Calu3 (cell line): Measurements from ENCODE around the gene STAT2. TPM values are rescaled to one million over a fixed set of nuclear protein-coding genes. Genes with fewer than 3 reads are reported as not detected.
"Not testable (repeated sequence)": the region's sequence is repeated elsewhere in the genome, so short reads cannot be mapped to it uniquely, and the experiment has no call there.

Experiments used
- Bru-seq: library from RNA; stranded (reverse); fragments of 400-500 nt; gene quantifications from one replicate; lab custom pipeline; 2021; lab: Mats Ljungman, UMichigan
- BruChase-seq, 2 experiments: library from RNA; stranded (reverse); fragments of 400-500 nt; gene quantifications; one replicate each; lab custom pipeline; 2021; lab: Mats Ljungman, UMichigan
- BruUV-seq: library from RNA; stranded (reverse); fragments of 400-500 nt; replicated peaks from 2 replicates; lab custom pipeline; 2021; lab: Mats Ljungman, UMichigan
- CTCF ChIA-PET: fragments of 300-600 bp; sonication (Branson Sonifier 250); formaldehyde crosslinking; loops from one replicate; lab custom pipeline; 2022; ENCODE audit warnings: antibody characterized with exemption; lab: Charles Lee
- DNase-seq: peaks from one replicate; pipeline ENCODE4 v3.0.0; 2022
- H3K27ac Mint-ChIP-seq: one replicate; pipeline ENCODE4 v1.8.0; 2022; ENCODE audit warnings: mixed read lengths; ENCODE audit not compliant: unreplicated experiment
- H3K27me3 Mint-ChIP-seq: one replicate; pipeline ENCODE4 v1.8.0; 2022; ENCODE audit warnings: mixed read lengths; ENCODE audit not compliant: unreplicated experiment
- H3K36me3 Mint-ChIP-seq: one replicate; pipeline ENCODE4 v1.8.0; 2022; ENCODE audit warnings: mild to moderate bottlenecking, moderate library complexity, mixed read lengths; ENCODE audit not compliant: insufficient read depth, unreplicated experiment
- H3K4me1 Mint-ChIP-seq: one replicate; pipeline ENCODE4 v1.8.0; 2022; ENCODE audit warnings: mild to moderate bottlenecking, low read depth, mixed read lengths; ENCODE audit not compliant: unreplicated experiment
- H3K4me3 Mint-ChIP-seq: one replicate; pipeline ENCODE4 v1.8.0; 2022; ENCODE audit warnings: mild to moderate bottlenecking, low read depth, moderate library complexity, mixed read lengths; ENCODE audit not compliant: unreplicated experiment
- H3K9me3 Mint-ChIP-seq: one replicate; pipeline ENCODE4 v1.8.0; 2022; ENCODE audit warnings: low read depth, mixed read lengths; ENCODE audit not compliant: unreplicated experiment
- intact Hi-C: fragments of 100-400 bp; cut with micrococcal nuclease; formaldehyde crosslinking; loops from one replicate; pipeline ENCODE4 v1.10.0; 2022; ENCODE audit not compliant: unreplicated experiment
- long read RNA-seq: library from polyadenylated mRNA; stranded (forward); transcript quantifications from one replicate; pipeline ENCODE4 v2.0.0, GENCODE V29; 2022
- total RNA-seq: library from RNA; stranded (reverse); gene quantifications from 2 replicates; pipeline ENCODE4 v1.2.3, GENCODE V29; 2022
- TF ChIP-seq, protein P1 (sequence below): fragments of 200-600 bp; IDR thresholded peaks from one replicate; pipeline ENCODE4 v1.8.0; 2022; ENCODE audit warnings: antibody characterized with exemption; ENCODE audit not compliant: unreplicated experiment

STAT2 gene
- 127 and 214 TPM in 2 replicates for total RNA-seq
- percentile 87 among the genes with signal in this experiment for Bru-seq, nascent RNA
- BruChase-seq, experiment 1, labeled RNA remaining after a 6-hour chase, result percentile 93 among the genes with signal in this experiment
- percentile 92 among the genes with signal in this experiment for BruChase-seq, experiment 2, labeled RNA remaining after a 2-hour chase
- long read RNA-seq, partial matches to known transcripts, result 10 of 22 reads
- long read RNA-seq, other reads (novel, unspliced or antisense), result 12 of 22 reads

DNA sequence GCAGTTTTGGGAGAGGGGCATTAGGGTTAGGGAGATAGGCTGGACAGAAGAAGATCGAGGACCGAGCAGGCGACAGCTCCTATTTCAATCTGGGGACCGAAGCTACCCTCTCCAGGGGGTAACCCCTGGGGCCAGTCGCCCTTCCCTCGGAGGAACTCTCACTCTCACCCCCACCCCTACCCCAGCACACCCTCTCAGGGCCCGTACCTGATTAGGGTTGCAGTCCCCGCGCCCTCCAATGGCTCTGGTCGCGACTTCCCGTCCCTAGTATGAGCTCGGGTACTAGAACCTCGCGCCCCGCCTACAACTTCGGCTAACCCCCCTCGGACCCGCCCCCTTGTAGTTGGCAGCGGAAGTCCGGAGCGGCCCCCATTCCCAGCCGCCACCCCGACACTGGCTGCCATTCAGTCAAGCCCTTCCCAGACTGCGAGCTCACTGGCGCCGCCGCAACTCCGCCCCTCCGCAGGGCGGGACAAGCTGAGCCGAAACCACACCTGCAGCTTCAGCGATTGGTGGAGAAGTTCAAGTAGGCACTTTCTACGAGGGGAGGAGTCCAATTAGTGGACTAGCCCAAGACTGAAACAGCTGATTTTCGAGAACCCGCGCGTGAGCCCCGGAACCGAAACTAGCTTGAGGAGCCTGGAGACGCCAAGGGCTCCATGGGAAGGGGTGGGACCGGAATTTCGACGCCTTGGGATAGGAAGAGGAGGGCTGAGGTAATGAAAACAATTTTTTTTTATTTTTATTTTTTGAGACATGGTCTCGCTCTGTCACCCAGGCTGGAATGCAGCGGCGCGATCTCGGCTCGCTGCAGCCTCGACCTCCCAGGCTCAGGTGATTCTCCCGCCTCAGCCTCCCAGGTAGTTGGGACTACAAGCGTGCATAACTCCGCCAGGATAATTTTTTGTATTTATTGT is at the start of gene STAT2:
Gene STAT2, minus strand, starts transcription at position 257 of the 917 bp plus-strand sequence. CDS start 3,536 bp downstream, outside the sequence.
- CTCF ChIA-PET, result interaction anchor here (0.5 to 2.8 kb wide), 12 partner anchors 14 to 363 kb away, joined by 3 to 20 read pairs (median 3); partner anchors contain the start of genes CNPY2, ESYT1, PAN2 and RNF41
- peaks cover 8% of the 10 kb centered on the region for H3K4me1 Mint-ChIP-seq
- DNase-seq, result peak; percentile 99
- intact Hi-C loops, result loop anchor here (10.0 kb wide), 1 partner anchor 105 kb away; the partner anchor contains the start of gene SPRYD4
- no peaks in the 10 kb centered on the region for H3K27me3 Mint-ChIP-seq
- TF ChIP-seq, protein P1, sequence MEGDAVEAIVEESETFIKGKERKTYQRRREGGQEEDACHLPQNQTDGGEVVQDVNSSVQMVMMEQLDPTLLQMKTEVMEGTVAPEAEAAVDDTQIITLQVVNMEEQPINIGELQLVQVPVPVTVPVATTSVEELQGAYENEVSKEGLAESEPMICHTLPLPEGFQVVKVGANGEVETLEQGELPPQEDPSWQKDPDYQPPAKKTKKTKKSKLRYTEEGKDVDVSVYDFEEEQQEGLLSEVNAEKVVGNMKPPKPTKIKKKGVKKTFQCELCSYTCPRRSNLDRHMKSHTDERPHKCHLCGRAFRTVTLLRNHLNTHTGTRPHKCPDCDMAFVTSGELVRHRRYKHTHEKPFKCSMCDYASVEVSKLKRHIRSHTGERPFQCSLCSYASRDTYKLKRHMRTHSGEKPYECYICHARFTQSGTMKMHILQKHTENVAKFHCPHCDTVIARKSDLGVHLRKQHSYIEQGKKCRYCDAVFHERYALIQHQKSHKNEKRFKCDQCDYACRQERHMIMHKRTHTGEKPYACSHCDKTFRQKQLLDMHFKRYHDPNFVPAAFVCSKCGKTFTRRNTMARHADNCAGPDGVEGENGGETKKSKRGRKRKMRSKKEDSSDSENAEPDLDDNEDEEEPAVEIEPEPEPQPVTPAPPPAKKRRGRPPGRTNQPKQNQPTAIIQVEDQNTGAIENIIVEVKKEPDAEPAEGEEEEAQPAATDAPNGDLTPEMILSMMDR, result no peak
- no TSS peak for BruUV-seq
- peak within 1 kb of the TSS; percentile 63 for H3K27ac Mint-ChIP-seq
- peaks cover 41% of the 10 kb centered on the region for H3K36me3 Mint-ChIP-seq
- peak within 1 kb of the TSS; percentile 89 for H3K4me3 Mint-ChIP-seq
- no peaks in the 10 kb centered on the region for H3K9me3 Mint-ChIP-seq

DNA sequence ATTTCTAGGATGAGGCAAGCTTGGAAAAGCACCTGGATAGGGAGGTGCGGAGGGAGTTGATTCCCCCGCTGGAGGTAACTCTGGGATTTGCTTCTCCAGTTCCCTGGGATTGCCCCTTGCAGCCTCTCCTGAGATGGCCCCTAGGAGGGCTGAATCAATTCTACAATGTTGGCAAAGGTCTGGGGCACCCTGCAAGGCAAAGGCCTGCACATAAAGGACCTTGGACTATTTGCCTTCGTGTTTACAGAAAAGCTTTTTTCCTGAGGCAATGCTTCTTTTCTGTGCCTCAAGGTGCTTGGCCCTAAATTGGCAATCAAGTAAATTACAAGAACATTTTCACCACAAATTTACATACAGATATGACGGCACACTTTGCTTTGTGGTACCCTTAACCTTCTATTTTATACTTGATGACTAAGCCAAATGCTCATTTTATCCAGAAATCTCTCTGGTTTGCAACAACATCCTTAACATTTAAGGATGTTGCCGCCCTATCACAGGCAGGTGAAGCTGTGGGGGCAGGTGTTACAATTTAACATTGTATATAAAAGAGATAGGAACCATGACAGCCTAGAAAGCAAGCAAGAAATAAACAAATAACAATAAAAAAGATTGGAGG is 49.0 kb upstream of the STAT2 start:
- BruUV-seq, result no TSS peak
- Mint-ChIP-seq H3K4me3 (no peak overlapping the region), H3K36me3 (no peaks in the 10 kb centered on the region), H3K4me1 (no peaks in the 10 kb centered on the region), H3K27me3 (no peaks in the 10 kb centered on the region), H3K9me3 (no peaks in the 10 kb centered on the region), H3K27ac (no peak overlapping the region)
- intact Hi-C loops, result no loop called here
- TF ChIP-seq, protein P1, result no peak
- DNase-seq, result no peak
- CTCF ChIA-PET, result interaction anchor here (0.7 kb wide), 1 partner anchor 77 kb away, joined by 4 read pairs; no protein-coding TSS in a partner anchor

DNA sequence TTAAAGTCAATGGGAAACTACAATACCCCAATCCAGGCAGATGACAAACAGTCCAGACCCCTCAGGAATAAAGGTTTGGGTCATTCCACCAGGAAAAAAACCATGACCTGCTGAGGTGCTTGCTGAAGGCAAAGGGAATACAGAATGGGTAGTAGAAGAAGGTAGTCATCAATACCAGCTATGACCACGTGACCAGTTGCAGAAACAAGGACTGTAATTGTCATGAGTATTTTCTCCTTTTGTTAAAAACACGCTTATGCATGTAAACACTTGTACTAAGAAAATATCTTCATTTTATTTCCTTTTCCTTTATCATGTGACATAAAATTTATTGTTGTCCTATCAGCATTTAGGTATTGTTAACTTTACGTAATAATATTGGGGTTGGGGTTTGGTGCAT is 44.3 kb upstream of the STAT2 start:
- H3K4me1 Mint-ChIP-seq, H3K27me3 Mint-ChIP-seq, H3K4me3 Mint-ChIP-seq, H3K27ac Mint-ChIP-seq, BruUV-seq, CTCF ChIA-PET, H3K9me3 Mint-ChIP-seq, H3K36me3 Mint-ChIP-seq, intact Hi-C loops, DNase-seq: not testable (repeated sequence)

DNA sequence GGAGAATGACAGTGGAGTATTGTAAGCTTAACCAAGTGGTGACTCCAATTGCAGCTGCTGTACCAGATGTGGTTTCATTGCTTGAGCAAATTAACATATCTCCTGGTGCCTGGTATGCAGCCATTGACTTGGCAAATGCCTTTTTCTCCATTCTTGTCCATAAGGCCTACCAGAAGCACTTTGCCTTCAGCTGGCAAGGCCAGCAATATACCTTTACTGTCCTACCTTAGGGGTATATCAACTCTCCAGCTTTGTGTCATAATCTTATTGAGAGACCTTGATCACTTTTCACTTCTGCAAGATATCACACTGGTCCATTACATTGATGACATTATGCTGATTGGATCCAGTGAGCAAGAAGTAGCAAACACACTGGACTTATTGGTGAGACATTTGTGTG is 41.7 kb upstream of the STAT2 start:
- intact Hi-C loops, DNase-seq, H3K4me1 Mint-ChIP-seq, H3K4me3 Mint-ChIP-seq, H3K27me3 Mint-ChIP-seq, H3K36me3 Mint-ChIP-seq, H3K27ac Mint-ChIP-seq, H3K9me3 Mint-ChIP-seq, BruUV-seq: not testable (repeated sequence)
- CTCF ChIA-PET, result interaction anchor here (0.6 kb wide), 1 partner anchor 28 kb away, joined by 3 read pairs; no protein-coding TSS in a partner anchor

DNA sequence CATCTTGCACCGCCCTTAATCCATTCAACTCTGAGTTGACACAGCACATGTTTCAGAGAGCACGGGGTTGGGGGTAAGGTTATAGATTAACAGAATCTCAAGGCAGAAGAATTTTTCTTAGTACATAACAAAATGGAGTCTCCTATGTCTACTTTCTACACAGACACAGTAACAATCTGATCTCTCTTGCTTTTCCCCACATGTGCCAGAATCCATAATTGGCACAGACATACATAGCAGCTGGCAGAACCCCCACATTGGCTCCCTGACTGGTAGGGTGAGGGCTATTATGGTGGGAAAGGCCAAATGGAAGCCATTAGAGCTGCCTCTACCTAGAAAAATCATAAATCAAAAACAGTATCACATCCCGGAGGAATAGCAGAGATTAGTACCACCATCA is 41.2 kb upstream of the STAT2 start:
- BruUV-seq, CTCF ChIA-PET, H3K4me1 Mint-ChIP-seq, H3K27ac Mint-ChIP-seq, DNase-seq, H3K9me3 Mint-ChIP-seq, H3K27me3 Mint-ChIP-seq, H3K4me3 Mint-ChIP-seq, intact Hi-C loops, H3K36me3 Mint-ChIP-seq: not testable (repeated sequence)

DNA sequence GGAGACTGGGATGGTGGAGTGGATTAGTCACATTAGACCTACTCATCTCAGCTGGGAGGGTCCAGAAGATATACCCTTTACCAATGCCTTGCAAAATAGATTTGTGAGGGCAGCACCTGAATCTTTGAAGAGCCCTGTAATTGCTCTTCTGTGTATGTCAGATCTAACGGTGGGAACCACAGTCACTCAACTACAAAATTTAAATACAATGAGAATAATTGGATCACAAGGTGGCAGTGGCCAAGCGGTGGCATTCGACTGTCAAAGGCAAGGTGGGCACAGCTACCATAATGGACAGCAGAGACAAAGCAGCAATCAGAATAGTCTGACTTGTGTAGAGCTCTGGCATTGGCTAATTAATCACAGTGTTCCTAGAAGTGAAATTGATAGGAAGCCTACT is 39.6 kb upstream of the STAT2 start:
- H3K27me3 Mint-ChIP-seq, H3K4me1 Mint-ChIP-seq, H3K9me3 Mint-ChIP-seq, intact Hi-C loops, H3K27ac Mint-ChIP-seq, H3K36me3 Mint-ChIP-seq, H3K4me3 Mint-ChIP-seq, CTCF ChIA-PET, BruUV-seq, DNase-seq: not testable (repeated sequence)
